Liver (tissue), 3 donors: ENCODE results near the gene BATF3.

Experiments used
- ATF3 ChIP-seq: IDR thresholded peaks from 2 replicates; pipeline ENCODE4 v1.6.1; 2016; ENCODE audit warnings: antibody characterized with exemption
- CTCF ChIP-seq: fragments of 150-350 bp; IDR thresholded peaks from 2 replicates; pipeline ENCODE4 v1.5.1; 2017; ENCODE audit warnings: improper control_type of control experiment, low read depth, low read length; ENCODE audit not compliant: missing input control
- GABPA ChIP-seq, 2 donors: IDR thresholded peaks in 1 of 2; conservative IDR thresholded peaks in 1 of 2; 2 replicates each; pipeline ENCODE4 v1.6.1; 2016; ENCODE audit warnings: antibody characterized with exemption in 2 of 2, mild to moderate bottlenecking in 1 of 2, moderate library complexity in 1 of 2
- HNF4G ChIP-seq: IDR thresholded peaks from 2 replicates; pipeline ENCODE4 v1.6.1; 2016; ENCODE audit warnings: antibody characterized with exemption
- JUND ChIP-seq, 2 donors: IDR thresholded peaks; 2 replicates each; pipeline ENCODE4 v1.6.1; 2016; ENCODE audit warnings: antibody characterized with exemption in 2 of 2
- MAX ChIP-seq: IDR thresholded peaks from 2 replicates; pipeline ENCODE4 v1.6.1; 2016; ENCODE audit warnings: antibody characterized with exemption
- NR2F2 ChIP-seq: IDR thresholded peaks from 2 replicates; pipeline ENCODE4 v1.6.1; 2016; ENCODE audit warnings: antibody characterized with exemption
- RAD21 ChIP-seq, 2 donors: IDR thresholded peaks; 2 replicates each; pipeline ENCODE4 v1.6.1; 2016; ENCODE audit warnings: antibody characterized with exemption in 2 of 2, mild to moderate bottlenecking in 2 of 2
- REST ChIP-seq: IDR thresholded peaks from 2 replicates; pipeline ENCODE4 v1.6.1; 2016; ENCODE audit warnings: antibody characterized with exemption, mild to moderate bottlenecking
- RXRA ChIP-seq, 2 donors: IDR thresholded peaks; 2 replicates each; pipeline ENCODE4 v1.6.1; 2017 to 2018; ENCODE audit warnings: antibody characterized with exemption in 2 of 2, mild to moderate bottlenecking in 1 of 2
- SP1 ChIP-seq: IDR thresholded peaks from 2 replicates; pipeline ENCODE4 v1.6.1; 2018; ENCODE audit warnings: antibody characterized with exemption, mild to moderate bottlenecking
- TAF1 ChIP-seq: conservative IDR thresholded peaks from 2 replicates; pipeline ENCODE4 v1.6.1; 2016; ENCODE audit warnings: antibody characterized with exemption, mild to moderate bottlenecking
- YY1 ChIP-seq: IDR thresholded peaks from 2 replicates; pipeline ENCODE4 v1.6.1; 2016; ENCODE audit warnings: antibody characterized with exemption, mild to moderate bottlenecking
- ZBTB33 ChIP-seq: IDR thresholded peaks from 2 replicates; pipeline ENCODE4 v1.6.1; 2016; ENCODE audit warnings: antibody characterized with exemption
- donor health status: healthy.
- donor health status: healthy.

GRCh38 chr1:212722270-212722957, 22.8 kb upstream of the BATF3 start:
- no peak for TF ChIP-seq GABPA (IDR thresholded peaks at IDR 0.05 in 1 of 2, conservative IDR thresholded peaks at IDR 0.05 in 1 of 2)
- TF ChIP-seq YY1: no peak
- no peak for TF ChIP-seq CTCF
- TF ChIP-seq MAX: no peak
- TF ChIP-seq ATF3: no peak
- no peak for TF ChIP-seq SP1
- no peak for TF ChIP-seq ZBTB33
- TF ChIP-seq JUND (IDR thresholded peaks at IDR 0.05): no peak
- TF ChIP-seq NR2F2: no peak
- no peak for TF ChIP-seq REST
- no peak for TF ChIP-seq RAD21 (IDR thresholded peaks at IDR 0.05)
- TF ChIP-seq HNF4G: no peak
- TF ChIP-seq TAF1: no peak
- TF ChIP-seq RXRA (IDR thresholded peaks at IDR 0.05): no peak
